ENCODE results near the gene ASB10.

Gene ASB10

GRCh38 chr7:151209588-151209987 is 22.5 kb upstream of the ASB10 start:
- no peak for TF ChIP-seq EZH2phosphoT487 (IDR thresholded peaks at IDR 0.05; ENCODE audit: borderline replicate concordance, low read length)
- no peak for TF ChIP-seq CTCF (IDR thresholded peaks at IDR 0.05; ENCODE audit: low read depth, low read length, poor library complexity, severe bottlenecking)
- no peaks in the 10 kb centered on the region for H3K79me2 ChIP-seq (ENCODE audit: control insufficient read depth, low read length)
- H3K27me3 ChIP-seq (ENCODE audit: control insufficient read depth, low read length) = peaks cover 8% of the 10 kb centered on the region; the same call in 1 of the 2 replicates

DNA sequence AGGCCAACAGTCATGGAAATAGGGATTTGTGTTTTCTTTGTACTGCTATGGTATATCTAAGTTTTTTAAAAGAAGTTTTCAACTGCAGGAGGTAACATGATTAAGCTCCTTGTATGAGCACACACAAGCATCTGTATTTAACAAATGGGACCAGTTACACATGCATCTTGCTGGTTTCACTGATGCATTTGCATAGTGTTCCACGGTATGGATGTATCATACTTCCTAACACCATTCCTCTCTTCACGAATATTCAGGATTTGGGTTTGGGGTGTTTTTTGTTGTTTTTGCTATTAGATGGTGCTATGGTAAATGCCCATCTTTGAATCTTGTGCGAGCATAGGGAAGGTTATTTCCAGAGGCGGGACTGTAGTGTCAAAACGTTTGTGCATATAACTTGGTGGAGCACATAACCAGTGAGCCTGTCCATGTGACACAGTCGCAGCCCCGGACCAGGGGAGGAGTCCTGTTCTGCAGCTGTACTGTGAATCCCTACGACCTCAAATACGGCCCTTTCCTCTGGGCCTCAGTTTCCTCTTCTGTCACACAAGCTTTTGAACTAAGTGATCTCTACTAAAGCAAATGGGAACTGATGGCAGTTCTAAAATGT is 21.3 kb upstream of the ASB10 start:
- H3K27ac ChIP-seq (ENCODE audit: low read depth, low read length) = no peak overlapping the region

More at GRCh38 chr7:151209588-151209987, 22.5 kb upstream of the ASB10 start:
- Histone ChIP-seq H3K27ac (ENCODE audit: low read depth, low read length) (no peak overlapping the region), H3K4me1 (ENCODE audit: control insufficient read depth, low read length) (no peaks in the 10 kb centered on the region), H3K36me3 (ENCODE audit: control insufficient read depth, low read length) (peaks cover 29% of the 10 kb centered on the region), H3F3A (ENCODE audit: control insufficient read depth, insufficient read depth) (peaks cover 11% of the 10 kb centered on the region; the same call in 1 of the 2 replicates), H3K4me3 (ENCODE audit: low read length) (no peak overlapping the region), H3K9me2 (replicated peaks; ENCODE audit: control insufficient read depth, low read length) (no peaks in the 10 kb centered on the region), H3K9me3 (ENCODE audit: control insufficient read depth, insufficient read depth, low read length) (no peaks in the 10 kb centered on the region), H3K4me2 (ENCODE audit: low read length) (no peak overlapping the region), H4K20me1 (ENCODE audit: control insufficient read depth, insufficient read depth, low read depth, low read length) (no peaks in the 10 kb centered on the region; the same call in 1 of the 2 replicates)

DNA sequence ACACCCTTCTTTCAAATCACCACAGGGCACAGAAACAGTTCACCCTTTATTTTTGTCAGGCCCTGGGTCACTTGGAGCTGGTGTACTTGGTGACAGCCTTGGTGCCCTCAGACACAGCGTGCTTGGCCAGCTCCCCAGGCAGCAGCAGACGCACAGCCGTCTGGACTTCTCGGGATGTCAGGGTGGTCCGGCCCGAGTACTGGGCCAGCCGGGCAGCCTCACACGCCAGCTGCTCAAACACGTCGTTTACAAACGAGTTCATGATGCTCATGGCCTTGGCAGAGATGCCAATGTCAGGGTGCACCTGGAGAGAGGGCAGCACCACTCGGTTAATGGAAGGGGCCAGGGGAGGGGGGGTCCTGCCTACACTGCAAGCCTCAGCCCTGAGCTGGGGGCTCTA is 20.8 kb upstream of the ASB10 start:
- no peaks in the 10 kb centered on the region for H3K9me2 ChIP-seq (replicated peaks; ENCODE audit: control insufficient read depth, low read length)
- peaks cover 11% of the 10 kb centered on the region; the same call in 1 of the 2 replicates for H3F3A ChIP-seq (ENCODE audit: control insufficient read depth, insufficient read depth)
- H3K4me3 ChIP-seq (ENCODE audit: low read length) = no peak overlapping the region
- H3K4me2 ChIP-seq (ENCODE audit: low read length) = no peak overlapping the region
- no peaks in the 10 kb centered on the region for H3K79me2 ChIP-seq (ENCODE audit: control insufficient read depth, low read length)
- TF ChIP-seq EZH2phosphoT487 (IDR thresholded peaks at IDR 0.05; ENCODE audit: borderline replicate concordance, low read length) (no peak), CTCF (IDR thresholded peaks at IDR 0.05; ENCODE audit: low read depth, low read length, poor library complexity, severe bottlenecking) (no peak)
- H3K27me3 ChIP-seq (ENCODE audit: control insufficient read depth, low read length) = peaks cover 14% of the 10 kb centered on the region
- peaks cover 12% of the 10 kb centered on the region for H3K36me3 ChIP-seq (ENCODE audit: control insufficient read depth, low read length)
- H3K27ac ChIP-seq (ENCODE audit: low read depth, low read length) = no peak overlapping the region
- H3K4me1 ChIP-seq (ENCODE audit: control insufficient read depth, low read length) = no peaks in the 10 kb centered on the region
- H3K9me3 ChIP-seq (ENCODE audit: control insufficient read depth, insufficient read depth, low read length) = no peaks in the 10 kb centered on the region
- no peaks in the 10 kb centered on the region; the same call in 1 of the 2 replicates for H4K20me1 ChIP-seq (ENCODE audit: control insufficient read depth, insufficient read depth, low read depth, low read length)

More for the DNA sequence above, 21.3 kb upstream of the ASB10 start:
- Histone ChIP-seq H3K36me3 (ENCODE audit: control insufficient read depth, low read length) (peaks cover 17% of the 10 kb centered on the region), H3K27me3 (ENCODE audit: control insufficient read depth, low read length) (peaks cover 10% of the 10 kb centered on the region; the same call in 1 of the 2 replicates), H3F3A (ENCODE audit: control insufficient read depth, insufficient read depth) (peaks cover 11% of the 10 kb centered on the region; the same call in 1 of the 2 replicates), H3K4me3 (ENCODE audit: low read length) (no peak overlapping the region), H3K79me2 (ENCODE audit: control insufficient read depth, low read length) (no peaks in the 10 kb centered on the region), H3K4me1 (ENCODE audit: control insufficient read depth, low read length) (no peaks in the 10 kb centered on the region), H3K9me2 (replicated peaks; ENCODE audit: control insufficient read depth, low read length) (no peaks in the 10 kb centered on the region), H4K20me1 (ENCODE audit: control insufficient read depth, insufficient read depth, low read depth, low read length) (no peaks in the 10 kb centered on the region; the same call in 1 of the 2 replicates), H3K4me2 (ENCODE audit: low read length) (no peak overlapping the region), H3K9me3 (ENCODE audit: control insufficient read depth, insufficient read depth, low read length) (no peaks in the 10 kb centered on the region)
- TF ChIP-seq CTCF (IDR thresholded peaks at IDR 0.05; ENCODE audit: low read depth, low read length, poor library complexity, severe bottlenecking) (no peak), EZH2phosphoT487 (IDR thresholded peaks at IDR 0.05; ENCODE audit: borderline replicate concordance, low read length) (no peak)

Measured in DOHH2 (cell line).